HepG2 (cell line): Measurements from ENCODE around the gene RARA. TPM values are rescaled to one million over a fixed set of nuclear protein-coding genes. Genes with fewer than 3 reads are reported as not detected.

ENCODE experiments used
- ATF3 ChIP-seq: sonication (generic); formaldehyde crosslinking; IDR thresholded peaks from 2 replicates; pipeline ENCODE4 v1.4.0; 2020; ENCODE audit warnings: missing genetic modification reagents
- BCLAF1 ChIP-seq: fragments of 450-650 bp; IDR thresholded peaks from 2 replicates; pipeline ENCODE4 v1.6.1; 2017; ENCODE audit warnings: mild to moderate bottlenecking
- CBX1 ChIP-seq: IDR thresholded peaks from one replicate; pipeline ENCODE4 v1.6.1; 2016; ENCODE audit warnings: antibody characterized with exemption, low read depth
- CHCHD3 ChIP-seq: sonication (generic); formaldehyde crosslinking; IDR thresholded peaks from 2 replicates; pipeline ENCODE4 v1.8.0; 2022; ENCODE audit warnings: mild to moderate bottlenecking, missing genetic modification reagents, moderate library complexity
- ELF1 ChIP-seq: sonication (generic); formaldehyde crosslinking; IDR thresholded peaks from 2 replicates; pipeline ENCODE4 v1.4.0; 2020; ENCODE audit warnings: missing genetic modification reagents
- FOSL1 ChIP-seq: sonication (generic); formaldehyde crosslinking; IDR thresholded peaks from 2 replicates; pipeline ENCODE4 v1.9.0; 2021; ENCODE audit warnings: missing genetic modification reagents, borderline replicate concordance
- GFI1 ChIP-seq: sonication (generic); formaldehyde crosslinking; IDR thresholded peaks from 2 replicates; pipeline ENCODE4 v1.5.0; 2020; ENCODE audit warnings: missing genetic modification reagents, mild to moderate bottlenecking, borderline replicate concordance
- HCFC1 ChIP-seq: fragments of 150-350 bp; IDR thresholded peaks from 2 replicates; pipeline ENCODE4 v1.6.1; 2014; ENCODE audit warnings: low read depth, low read length
- KAT8 ChIP-seq: IDR thresholded peaks from 2 replicates; pipeline ENCODE4 v1.6.1; 2016; ENCODE audit warnings: missing genetic modification reagents, missing compliant biosample characterization
- KMT2B ChIP-seq: IDR thresholded peaks from 2 replicates; pipeline ENCODE4 v1.6.1; 2016; ENCODE audit warnings: missing genetic modification reagents, missing compliant biosample characterization
- MIXL1 ChIP-seq: IDR thresholded peaks from 2 replicates; pipeline ENCODE4 v1.6.1; 2016
- NR2F2 ChIP-seq: IDR thresholded peaks from 2 replicates; pipeline ENCODE4 v1.6.1; 2012; ENCODE audit warnings: low read depth, inconsistent platforms, borderline replicate concordance
- PRMT3 ChIP-seq: sonication (generic); formaldehyde crosslinking; IDR thresholded peaks from 2 replicates; pipeline ENCODE4 v1.8.1; 2022; ENCODE audit warnings: low read depth, mild to moderate bottlenecking, moderate library complexity, missing genetic modification reagents, borderline replicate concordance
- SPEN ChIP-seq: sonication (generic); formaldehyde crosslinking; IDR thresholded peaks from 2 replicates; pipeline ENCODE4 v1.5.1; 2020; ENCODE audit warnings: low read depth, mild to moderate bottlenecking, missing genetic modification reagents
- TFE3 ChIP-seq: IDR thresholded peaks from 2 replicates; pipeline ENCODE4 v1.6.1; 2016
- ZBTB7B ChIP-seq: sonication (generic); formaldehyde crosslinking; IDR thresholded peaks from 2 replicates; pipeline ENCODE4 v1.4.0; 2020; ENCODE audit warnings: missing genetic modification reagents
- ZNF296 ChIP-seq: sonication (generic); formaldehyde crosslinking; conservative IDR thresholded peaks from 2 replicates; pipeline ENCODE4 v1.5.0; 2020; ENCODE audit warnings: mild to moderate bottlenecking, missing genetic modification reagents
- ZNF3 ChIP-seq: IDR thresholded peaks from 2 replicates; pipeline ENCODE4 v1.7.0; 2017; ENCODE audit warnings: inconsistent platforms
- ZNF547 ChIP-seq: sonication (generic); formaldehyde crosslinking; IDR thresholded peaks from 2 replicates; pipeline ENCODE4 v1.5.1; 2020; ENCODE audit warnings: mild to moderate bottlenecking, missing genetic modification reagents
- ZNF557 ChIP-seq: sonication (generic); formaldehyde crosslinking; IDR thresholded peaks from 2 replicates; pipeline ENCODE4 v1.4.0; 2020; ENCODE audit warnings: missing genetic modification reagents
- ZNF574 ChIP-seq: sonication (generic); formaldehyde crosslinking; IDR thresholded peaks from 2 replicates; pipeline ENCODE4 v1.4.0; 2020; ENCODE audit warnings: missing genetic modification reagents
- ZNF629 ChIP-seq: sonication (generic); formaldehyde crosslinking; conservative IDR thresholded peaks from 2 replicates; pipeline ENCODE4 v1.5.0; 2020; ENCODE audit warnings: missing genetic modification reagents
- ZNF737 ChIP-seq: sonication (generic); formaldehyde crosslinking; IDR thresholded peaks from 2 replicates; pipeline ENCODE4 v1.5.0; 2020; ENCODE audit warnings: missing genetic modification reagents, mild to moderate bottlenecking, borderline replicate concordance
- ZNF781 ChIP-seq: sonication (generic); formaldehyde crosslinking; IDR thresholded peaks from 2 replicates; pipeline ENCODE4 v1.5.1; 2020; ENCODE audit warnings: borderline replicate concordance, mild to moderate bottlenecking, missing genetic modification reagents; ENCODE audit errors: not compliant biosample characterization
- ZNF83 ChIP-seq: sonication (generic); formaldehyde crosslinking; IDR thresholded peaks from 2 replicates; pipeline ENCODE4 v1.4.0; 2020; ENCODE audit warnings: missing genetic modification reagents, mild to moderate bottlenecking, borderline replicate concordance
- polyA plus RNA-seq, 8 experiments: library from polyadenylated mRNA; depleted of rRNA in 3 of 8; stranded (reverse) in 7 of 8; unstranded in 1 of 8; fragments of >200 nt; fragmentation: Illumina TruSeq in 4 of 8; extraction: Trizol in 4 of 8; gene quantifications; 2 replicates each; pipeline versions ENCODE4 v1.2.1 to v1.2.3, GENCODE V29; 2011 to 2016; ENCODE audit warnings: low read depth in 4 of 8, missing spikeins in 1 of 8, mixed read lengths in 1 of 8; ENCODE audit not compliant: insufficient read depth in 1 of 8
- total RNA-seq, 5 experiments: library from RNA; depleted of rRNA; stranded (reverse); fragments of >200 nt; fragmentation: Illumina TruSeq; extraction: Trizol; gene quantifications; 2 replicates each; pipeline ENCODE4 v1.2.3, GENCODE V29; 2016; ENCODE audit warnings: low read depth in 1 of 5

Gene RARA
- total and polyA plus RNA-seq, 2 of the 13 experiments (the other 11 are each of a cell fraction or from before 2014, with no cell fraction given) = 6.4 to 8.6 TPM

GRCh38 chr17:40362696-40363110 is 53.7 kb downstream of the RARA start (continued):
- TF ChIP-seq ZBTB7B (CRISPR knock-in tag) = peak; percentile 89
- TF ChIP-seq ZNF574 (CRISPR knock-in tag) = peak; percentile 92
- no peak for TF ChIP-seq ZNF737 (CRISPR knock-in tag)
- 0 out of 2 replicates have a peak, but pooled peaks have one; percentile 51 for TF ChIP-seq ZNF83 (CRISPR knock-in tag)
- TF ChIP-seq CHCHD3 (CRISPR knock-in tag) = no peak
- TF ChIP-seq ZNF629 (CRISPR knock-in tag) = no peak
- no peak for TF ChIP-seq ZNF781 (CRISPR knock-in tag)
- TF ChIP-seq PRMT3 (CRISPR knock-in tag) = peak; percentile 70; the same call in 1 of the 2 replicates
- no peak for TF ChIP-seq ZNF296 (CRISPR knock-in tag)
- no peak for TF ChIP-seq NR2F2
- 0 out of 2 replicates have a peak, but pooled peaks have one; percentile 90 for TF ChIP-seq ZNF547 (CRISPR knock-in tag)
- no peak for TF ChIP-seq ZNF3 (CRISPR knock-in tag)
- TF ChIP-seq BCLAF1 = no peak
- TF ChIP-seq ATF3 (CRISPR knock-in tag) = no peak
- 0 out of 2 replicates have a peak, but pooled peaks have one; percentile 41 for TF ChIP-seq ZNF557 (CRISPR knock-in tag)
- peak; percentile 87; the same call in 1 of the 2 replicates for TF ChIP-seq MIXL1 (CRISPR knock-in tag)
- peak; percentile 97 for TF ChIP-seq CBX1
- peak; percentile 81 for TF ChIP-seq TFE3
- peak; percentile 93 for TF ChIP-seq KAT8 (CRISPR knock-in tag)
- peak; percentile 76 for TF ChIP-seq SPEN (CRISPR knock-in tag)
- TF ChIP-seq HCFC1 = no peak; the same call in 1 of the 2 replicates
- TF ChIP-seq FOSL1 (CRISPR knock-in tag) = no peak
- peak; percentile 90 for TF ChIP-seq KMT2B (CRISPR knock-in tag)
- peak; percentile 59; the same call in 1 of the 2 replicates for TF ChIP-seq GFI1 (CRISPR knock-in tag)
- TF ChIP-seq ELF1 (CRISPR knock-in tag) = peak; percentile 90
